Measurements from ENCODE around the gene CRYBA2.

DNA sequence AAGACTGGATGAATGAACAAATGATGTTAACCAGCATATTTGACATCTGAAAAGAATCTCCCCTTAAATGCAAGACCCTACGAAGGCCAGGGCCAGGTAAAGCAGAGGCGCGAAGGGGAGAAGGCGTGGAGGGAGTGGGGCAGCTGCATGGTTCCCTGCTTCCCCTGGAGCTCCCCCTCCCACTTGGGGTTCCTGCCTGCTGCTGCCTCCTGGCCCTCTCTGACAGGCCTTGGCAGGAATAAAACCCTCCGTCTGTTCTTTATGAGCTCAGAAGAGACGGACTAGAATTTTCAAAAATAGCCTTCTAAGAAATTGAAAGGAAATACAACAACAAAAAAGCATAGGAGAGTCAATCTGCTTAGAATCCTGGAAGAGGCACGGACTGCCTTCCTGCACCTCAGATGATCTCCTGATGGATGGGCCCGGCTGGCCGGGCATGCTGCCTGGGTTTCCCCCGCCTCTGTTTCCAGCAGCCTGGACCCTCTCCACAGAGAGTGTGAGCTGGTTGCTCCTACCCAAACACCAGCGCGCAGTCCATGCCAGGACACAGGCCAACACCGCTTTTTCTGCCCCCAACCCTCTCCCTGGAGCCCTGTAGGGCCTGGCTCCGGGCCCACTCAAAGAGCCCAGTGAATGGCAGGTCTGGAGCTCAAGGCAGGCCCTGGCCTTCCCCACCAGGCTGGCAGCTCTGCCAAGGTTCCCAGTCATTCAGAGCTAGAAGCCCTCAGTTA lies 24.1 kb upstream of the CRYBA2 start:
- TF ChIP-seq EZH2 (IDR thresholded peaks at IDR 0.05; ENCODE audit: borderline replicate concordance, low read length) (no peak), CTCF (conservative IDR thresholded peaks at IDR 0.05 in 1 of 2, IDR thresholded peaks at IDR 0.05 in 1 of 2; ENCODE audit: extremely low read depth in 1 of 2, insufficient read depth in 1 of 2, low read depth in 1 of 2, low read length in 2 of 2) (no peak)

Measured in mammary epithelial cell (primary cell).